ENCODE results near the gene EDARADD.
A peak's percentile ranks its signal among the peaks of the same experiment; 100 is the strongest.

EDARADD gene

GRCh38 chr1:236371083-236371482 is 23.0 kb upstream of the EDARADD start:
- TF ChIP-seq CTCF (conservative IDR thresholded peaks at IDR 0.05) (no peak), ZFX (IDR thresholded peaks at IDR 0.05) (no peak)
- no peak overlapping the region for H3K27ac ChIP-seq

GRCh38 chr1:236377832-236378535 is 16.1 kb upstream of the EDARADD start:
- H3K27ac ChIP-seq: no peak overlapping the region
- no peak for TF ChIP-seq ZFX (IDR thresholded peaks at IDR 0.05)
- TF ChIP-seq CTCF (conservative IDR thresholded peaks at IDR 0.05): no peak

GRCh38 chr1:236381565-236382158 is 12.4 kb upstream of the EDARADD start:
- TF ChIP-seq ZFX (IDR thresholded peaks at IDR 0.05): no peak
- TF ChIP-seq CTCF (conservative IDR thresholded peaks at IDR 0.05): no peak
- no peak overlapping the region for H3K27ac ChIP-seq

GRCh38 chr1:236388332-236388731 is 5.8 kb upstream of the EDARADD start:
- no peak overlapping the region for H3K27ac ChIP-seq
- no peak for TF ChIP-seq CTCF (conservative IDR thresholded peaks at IDR 0.05)
- TF ChIP-seq ZFX (IDR thresholded peaks at IDR 0.05): no peak

GRCh38 chr1:236389253-236389652 is 4.8 kb upstream of the EDARADD start:
- H3K27ac ChIP-seq: peak overlapping the region; percentile 90
- TF ChIP-seq CTCF (conservative IDR thresholded peaks at IDR 0.05) (no peak), ZFX (IDR thresholded peaks at IDR 0.05) (no peak)

GRCh38 chr1:236391008-236391407 is 3.1 kb upstream of the EDARADD start:
- TF ChIP-seq CTCF (conservative IDR thresholded peaks at IDR 0.05): no peak
- TF ChIP-seq ZFX (IDR thresholded peaks at IDR 0.05): no peak
- no peak overlapping the region for H3K27ac ChIP-seq

- no peak for TF ChIP-seq ZFX (IDR thresholded peaks at IDR 0.05)
- no peak for TF ChIP-seq CTCF (conservative IDR thresholded peaks at IDR 0.05)
- no peak overlapping the region for H3K27ac ChIP-seq
Observed at GRCh38 chr1:236392182-236392581, 1.9 kb upstream of the EDARADD start.
